A673 (cell line): Measurements from ENCODE around the gene GOLGA7B.

Source experiments
- CTCF ChIP-seq: fragments of 300-800, 200-600 bp; sonication (generic); conservative IDR thresholded peaks from 2 replicates; pipeline ENCODE4 v1.5.1; 2017; ENCODE audit warnings: low read depth, mild to moderate bottlenecking, antibody characterized with exemption, low read length, moderate library complexity, mixed read lengths
- EZH2 ChIP-seq: fragments of 200-600 bp; sonication (generic); IDR thresholded peaks from 2 replicates; pipeline ENCODE4 v1.6.1; 2017; ENCODE audit warnings: borderline replicate concordance, low read depth, mild to moderate bottlenecking, mixed read lengths, antibody characterized with exemption, low read length; ENCODE audit not compliant: poor library complexity, severe bottlenecking

GRCh38 chr10:97813311-97813710 lies 36.3 kb upstream of the GOLGA7B start:
- no peak for TF ChIP-seq CTCF
- TF ChIP-seq EZH2, result no peak
